ENCODE results near the gene TRIM64C.
"Not testable (repeated sequence)": the region's sequence is repeated elsewhere in the genome, so short reads cannot be mapped to it uniquely, and the experiment has no call there.

The TRIM64C gene, protein sequence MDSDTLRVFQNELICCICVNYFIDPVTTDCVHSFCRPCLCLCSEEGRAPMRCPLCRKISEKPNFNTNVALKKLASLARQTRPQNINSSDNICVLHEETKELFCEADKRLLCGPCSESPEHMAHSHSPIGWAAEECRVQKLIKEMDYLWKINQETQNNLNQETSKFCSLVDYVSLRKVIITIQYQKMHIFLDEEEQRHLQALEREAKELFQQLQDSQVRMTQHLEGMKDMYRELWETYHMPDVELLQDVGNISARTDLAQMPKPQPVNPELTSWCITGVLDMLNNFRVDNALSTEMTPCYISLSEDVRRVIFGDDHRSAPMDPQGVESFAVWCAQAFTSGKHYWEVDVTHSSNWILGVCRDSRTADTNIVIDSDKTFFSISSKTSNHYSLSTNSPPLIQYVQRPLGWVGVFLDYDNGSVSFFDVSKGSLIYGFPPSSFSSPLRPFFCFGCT

DNA sequence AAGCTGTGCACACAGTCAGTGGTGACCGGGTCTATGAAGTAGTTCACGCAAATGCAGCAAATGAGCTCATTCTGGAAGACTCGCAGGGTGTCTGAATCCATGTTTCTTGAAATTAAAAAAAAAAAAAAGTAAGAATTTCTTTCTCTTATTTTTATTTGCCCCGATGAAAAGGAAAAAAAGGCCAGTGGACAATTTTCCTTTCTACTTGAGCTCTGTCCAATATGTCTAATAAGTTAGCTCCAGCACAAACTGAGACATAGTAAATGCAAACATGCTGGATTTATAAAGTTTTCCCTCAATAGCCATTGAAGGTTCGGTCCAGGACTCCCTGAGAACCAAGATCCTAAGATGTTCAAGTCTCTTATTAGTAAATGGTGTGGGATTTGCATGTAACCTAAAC, at the start of gene TRIM64C:
Gene TRIM64C, minus strand, starts transcription at position 101 of the 400 bp plus-strand sequence. Its CDS starts 0 bp downstream, at position 101.
- in situ Hi-C loops (cut with MboI; ENCODE audit: low sequenced_read_pairs) = not testable (repeated sequence)

DNA sequence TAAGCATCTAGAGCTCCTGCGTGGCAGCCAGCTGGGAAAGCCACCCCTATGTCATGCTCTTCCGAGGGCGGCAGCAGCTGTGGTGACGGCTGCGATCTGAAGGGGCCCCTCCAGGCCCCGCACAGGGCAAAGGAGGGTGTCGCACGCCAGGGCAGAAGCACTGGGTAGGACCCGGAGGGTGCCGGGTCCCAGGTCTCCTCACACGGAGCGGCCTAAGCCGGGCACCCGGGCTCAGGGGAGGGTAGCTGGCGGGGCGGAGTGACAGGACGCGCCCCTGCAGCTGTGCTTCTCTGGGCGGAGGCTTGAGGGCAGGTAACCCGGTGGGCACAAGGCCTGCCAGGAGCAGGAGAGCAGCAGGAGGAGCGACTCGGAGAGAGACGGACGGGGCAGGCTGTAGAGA, 43.4 kb upstream of the TRIM64C start:
- in situ Hi-C loops (cut with MboI; ENCODE audit: low sequenced_read_pairs) = not testable (repeated sequence)

DNA sequence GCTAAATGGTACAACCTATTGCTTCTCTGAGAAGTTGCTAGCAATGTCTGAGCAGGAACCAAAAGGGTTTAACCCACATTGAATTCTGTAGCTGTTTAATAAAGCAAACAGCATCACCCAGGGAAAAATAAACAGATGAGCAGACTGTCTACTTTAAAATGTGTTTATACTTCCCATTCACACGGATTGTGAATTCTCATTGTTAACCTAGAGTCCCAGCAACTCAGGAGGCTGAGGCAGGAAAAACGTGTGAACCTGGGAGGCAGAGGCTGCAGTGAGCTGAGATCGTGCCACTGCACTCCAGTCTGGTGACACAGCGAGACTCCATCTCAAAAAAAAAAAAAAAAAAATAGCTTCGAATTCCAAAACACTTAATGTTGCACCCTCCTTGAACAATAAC, 11.0 kb upstream of the TRIM64C start:
- in situ Hi-C loops (cut with MboI; ENCODE audit: low sequenced_read_pairs) = not testable (repeated sequence)

DNA sequence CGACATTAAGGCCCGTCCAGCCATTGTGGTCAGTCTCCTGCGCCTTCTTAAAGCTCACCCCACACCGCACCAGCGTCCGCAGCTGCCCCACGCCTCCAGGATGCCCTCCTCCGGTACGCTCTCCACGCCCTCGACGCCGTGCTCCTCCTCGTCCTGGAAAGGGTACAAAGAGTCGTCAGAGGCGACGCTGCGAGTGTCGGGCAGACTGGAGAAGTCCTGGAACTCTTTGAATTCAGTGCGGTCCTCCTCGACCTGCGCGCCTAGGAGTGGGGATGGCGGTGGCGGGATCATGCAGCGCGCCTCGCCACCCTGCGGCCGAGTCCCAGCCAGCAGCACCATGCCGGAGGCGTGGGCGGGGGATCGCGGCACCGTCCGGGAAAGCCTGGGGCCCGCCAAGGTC, 9.1 kb downstream of the TRIM64C start:
- in situ Hi-C loops (cut with MboI; ENCODE audit: low sequenced_read_pairs) = not testable (repeated sequence)

DNA sequence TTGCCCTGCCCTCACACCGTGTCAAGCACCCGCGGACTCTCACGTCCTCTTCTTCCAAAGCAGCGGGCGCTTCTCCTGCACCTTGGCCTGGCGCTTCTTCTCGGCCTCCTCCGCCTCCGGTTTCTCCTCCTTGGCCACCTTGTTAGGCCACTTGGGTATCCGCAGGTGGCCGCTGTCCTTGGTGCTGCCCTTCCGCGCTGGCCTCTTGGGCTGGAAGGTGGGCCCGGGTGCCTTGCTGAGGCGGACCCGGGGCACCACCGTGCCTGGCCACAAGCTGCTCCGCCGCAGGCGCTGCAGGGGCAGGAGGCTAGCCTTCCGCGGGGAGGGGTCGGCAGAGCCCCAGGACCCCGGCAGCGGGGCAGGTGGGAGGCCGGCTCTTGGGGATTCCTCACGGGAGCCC, 10.7 kb downstream of the TRIM64C start:
- in situ Hi-C loops (cut with MboI; ENCODE audit: low sequenced_read_pairs) = not testable (repeated sequence)

DNA sequence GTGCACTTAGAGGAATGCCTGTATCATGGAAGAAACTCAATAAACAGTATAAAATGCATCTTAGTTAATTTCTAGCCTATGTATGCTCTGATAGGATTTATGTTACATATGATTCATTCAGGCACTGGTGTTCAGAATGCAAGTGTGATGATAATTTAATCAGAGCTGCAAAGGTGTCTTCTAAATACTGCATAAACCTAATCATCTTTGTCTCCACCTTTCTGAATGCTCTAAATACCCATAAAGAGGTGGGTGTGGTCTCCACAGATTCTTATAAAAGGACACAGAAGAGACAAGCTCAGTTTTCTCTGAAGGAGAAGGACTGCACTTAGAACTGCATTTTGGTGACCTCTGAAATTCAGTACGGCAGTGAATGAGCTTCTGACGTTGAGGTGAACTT, 30.4 kb downstream of the TRIM64C start, which contains the start of gene TRIM49B:
Gene TRIM49B, plus strand, starts transcription at position 301 of the 400 bp plus-strand sequence. CDS start 2,777 bp downstream, outside the sequence.
- in situ Hi-C loops (cut with MboI; ENCODE audit: low sequenced_read_pairs) = not testable (repeated sequence)
